HCT116 (cell line): Measurements from ENCODE around the gene CATSPERE. TPM values are rescaled to one million over a fixed set of nuclear protein-coding genes. Genes with fewer than 3 reads are reported as not detected.

ENCODE experiments used
- ATAC-seq: fragments of 200-7000 bp; cut with Tn5 transposase; 2 replicates; pipeline ENCODE4 v1.9.1; 2020; ENCODE audit warnings: mild to moderate bottlenecking, moderate library complexity
- BruUV-seq: library from RNA; stranded (reverse); fragments of 400-500 nt; replicated peaks from 2 replicates; lab custom pipeline; 2021; lab: Mats Ljungman, UMichigan
- CTCF ChIA-PET: fragments of 300-600 bp; sonication (Branson Sonifier 250); formaldehyde crosslinking; loops from one replicate; lab custom pipeline; 2021; ENCODE audit warnings: antibody characterized with exemption; lab: Charles Lee
- POLR2A ChIA-PET: fragments of 300-600, 350-600 bp; sonication (Branson Sonifier 250); formaldehyde crosslinking; loops from one replicate; lab custom pipeline; 2021; ENCODE audit warnings: antibody characterized with exemption; lab: Charles Lee
- RAD21 ChIA-PET, 2 experiments: fragments of 300-600 bp; sonication (Branson Sonifier 250); formaldehyde crosslinking; loops; one replicate each; lab custom pipeline; 2023; ENCODE audit warnings: low total read pairs in 2 of 2; ENCODE audit not compliant: uncharacterized antibody in 2 of 2, unreplicated experiment in 2 of 2, low non-redundant PET in 1 of 2; lab: Charles Lee
- DNase-seq: peaks from one replicate; pipeline ENCODE4 v3.0.0-alpha.2; 2010; ENCODE audit warnings: low read depth, low spot score
- H2AFZ ChIP-seq: fragments of 200-600 bp; shearing (Covaris generic), sonication (generic); 2 replicates; pipeline ENCODE4 v1.6.1; 2017; ENCODE audit warnings: low read depth, mixed run types, mixed read lengths, antibody characterized with exemption, low read length; ENCODE audit not compliant: poor library complexity, severe bottlenecking
- H3K27ac ChIP-seq: 2 replicates; pipeline ENCODE4 v1.5.1; 2012; ENCODE audit warnings: low read depth, low read length
- H3K27me3 ChIP-seq: fragments of 200-600 bp; sonication (generic); 2 replicates; pipeline ENCODE4 v1.6.1; 2016; ENCODE audit warnings: mixed run types, low read length, mixed read lengths; ENCODE audit not compliant: insufficient read depth
- H3K36me3 ChIP-seq, 2 experiments: fragments of 200-500 bp in 1 of 2; fragments of 200-600 bp in 1 of 2; sonication (Bioruptor generic) in 1 of 2; sonication (generic) in 1 of 2; 2 replicates each; pipeline versions ENCODE4 v1.5.1 to v1.6.1; 2014 to 2016; ENCODE audit warnings: low read length in 2 of 2, inconsistent platforms in 1 of 2, mixed read lengths in 1 of 2, mixed run types in 1 of 2; ENCODE audit not compliant: insufficient read depth in 2 of 2, control insufficient read depth in 1 of 2
- H3K4me1 ChIP-seq, 2 experiments: fragments of 200-600 bp in 1 of 2; sonication (generic) in 1 of 2; 2 replicates each; pipeline versions ENCODE4 v1.5.1 to v1.6.1; 2012 to 2017; ENCODE audit warnings: low read length in 2 of 2, inconsistent platforms in 1 of 2, mild to moderate bottlenecking in 1 of 2, mixed read lengths in 1 of 2, mixed run types in 1 of 2, moderate library complexity in 1 of 2; ENCODE audit not compliant: insufficient read depth in 2 of 2, control insufficient read depth in 1 of 2
- H3K4me2 ChIP-seq: fragments of 200-600 bp; sonication (generic); 2 replicates; pipeline ENCODE4 v1.6.1; 2017; ENCODE audit warnings: mixed run types, low read length, mixed read lengths
- H3K4me3 ChIP-seq, 2 experiments: fragments of 200-600 bp in 1 of 2; sonication (generic) in 1 of 2; replicated peaks in 1 of 2; 2 replicates each; pipeline ENCODE4 v1.5.1; 2011 to 2016; ENCODE audit warnings: low read length in 2 of 2, control low read depth in 1 of 2, low read depth in 1 of 2, mild to moderate bottlenecking in 1 of 2, mixed read lengths in 1 of 2, mixed run types in 1 of 2
- H3K79me2 ChIP-seq: fragments of 200-600 bp; sonication (generic); 2 replicates; pipeline ENCODE4 v1.6.1; 2017; ENCODE audit warnings: mild to moderate bottlenecking, mixed run types, low read length, moderate library complexity, mixed read lengths; ENCODE audit not compliant: insufficient read depth
- H3K9ac ChIP-seq: fragments of 200-600 bp; sonication (generic); 2 replicates; pipeline ENCODE4 v1.6.1; 2016; ENCODE audit warnings: low read length, mixed read lengths
- H3K9me2 ChIP-seq: fragments of 200-600 bp; sonication (generic), shearing (Covaris generic); 2 replicates; pipeline ENCODE4 v1.6.1; 2017; ENCODE audit warnings: mixed run types, mild to moderate bottlenecking, moderate library complexity; ENCODE audit not compliant: insufficient read depth
- H3K9me3 ChIP-seq, 2 experiments: fragments of 200-500 bp in 1 of 2; fragments of 200-600 bp in 1 of 2; sonication (Bioruptor generic) in 1 of 2; sonication (generic) in 1 of 2; 2 replicates each; pipeline ENCODE4 v1.6.1; 2014 to 2017; ENCODE audit warnings: low read length in 2 of 2, mixed read lengths in 2 of 2, inconsistent platforms in 1 of 2, low read depth in 1 of 2, mild to moderate bottlenecking in 1 of 2, mixed run types in 1 of 2, moderate library complexity in 1 of 2; ENCODE audit not compliant: control insufficient read depth in 1 of 2, insufficient read depth in 1 of 2
- H4K20me1 ChIP-seq: fragments of 200-600 bp; sonication (generic), shearing (Covaris generic); 2 replicates; pipeline ENCODE4 v1.6.1; 2017; ENCODE audit warnings: mixed run types, mild to moderate bottlenecking, moderate library complexity; ENCODE audit not compliant: insufficient read depth
- CBX3 ChIP-seq: IDR thresholded peaks from 2 replicates; pipeline ENCODE4 v1.6.1; 2012; ENCODE audit warnings: low read depth
- ELF1 ChIP-seq: IDR thresholded peaks from 2 replicates; pipeline ENCODE4 v1.6.1; 2012; ENCODE audit warnings: low read depth, borderline replicate concordance
- EZH2phosphoT487 ChIP-seq: fragments of 200-600 bp; IDR thresholded peaks from 2 replicates; pipeline ENCODE4 v1.6.1; 2018; ENCODE audit warnings: antibody characterized with exemption, borderline replicate concordance
- JUND ChIP-seq: IDR thresholded peaks from 2 replicates; pipeline ENCODE4 v1.6.1; 2012
- POLR2AphosphoS5 ChIP-seq: IDR thresholded peaks from 2 replicates; pipeline ENCODE4 v1.6.1; 2011; ENCODE audit warnings: mild to moderate bottlenecking, low read depth, low read length, moderate library complexity
- SIN3A ChIP-seq: IDR thresholded peaks from 2 replicates; pipeline ENCODE4 v1.6.1; 2012; ENCODE audit warnings: low read depth
- intact Hi-C: fragments of 100-400 bp; cut with micrococcal nuclease; formaldehyde crosslinking; loops from 2 replicates; pipeline ENCODE4 v1.10.0; 2022
- total RNA-seq: library from RNA; stranded (reverse); gene quantifications from one replicate; pipeline ENCODE4 v1.2.1, GENCODE V29; 2021; ENCODE audit not compliant: unreplicated experiment
- TF ChIP-seq, protein P1 (sequence below): IDR thresholded peaks from 2 replicates; pipeline ENCODE4 v1.6.1; 2012; ENCODE audit warnings: low read depth
- TF ChIP-seq, protein P2 (sequence below): IDR thresholded peaks from 2 replicates; pipeline ENCODE4 v1.6.1; 2012

The CATSPERE gene
- total RNA-seq, 1 experiment from 2014 or later: 0.34 TPM

DNA sequence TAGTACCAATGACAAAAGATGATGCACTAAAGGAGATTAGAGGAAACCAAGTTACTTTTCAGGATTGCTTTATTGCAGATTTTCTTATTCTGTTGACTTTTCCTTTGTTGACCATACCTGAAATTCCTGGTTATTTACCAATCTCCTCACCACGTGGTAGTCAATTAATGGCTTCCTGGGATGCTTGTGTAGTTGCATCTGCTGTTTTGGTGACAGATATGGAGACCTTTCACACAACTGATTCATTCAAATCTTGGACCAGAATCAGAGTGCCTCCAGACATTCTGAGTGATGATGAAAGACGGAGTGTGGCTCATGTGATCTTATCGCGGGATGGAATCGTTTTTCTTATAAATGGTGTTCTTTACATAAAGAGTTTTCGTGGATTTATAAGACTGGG, 91.3 kb downstream of the CATSPERE start:
- TF ChIP-seq JUND (no peak), SIN3A (no peak), CBX3 (no peak), EZH2phosphoT487 (no peak), POLR2AphosphoS5 (no peak), ELF1 (no peak)
- TF ChIP-seq, protein P1, sequence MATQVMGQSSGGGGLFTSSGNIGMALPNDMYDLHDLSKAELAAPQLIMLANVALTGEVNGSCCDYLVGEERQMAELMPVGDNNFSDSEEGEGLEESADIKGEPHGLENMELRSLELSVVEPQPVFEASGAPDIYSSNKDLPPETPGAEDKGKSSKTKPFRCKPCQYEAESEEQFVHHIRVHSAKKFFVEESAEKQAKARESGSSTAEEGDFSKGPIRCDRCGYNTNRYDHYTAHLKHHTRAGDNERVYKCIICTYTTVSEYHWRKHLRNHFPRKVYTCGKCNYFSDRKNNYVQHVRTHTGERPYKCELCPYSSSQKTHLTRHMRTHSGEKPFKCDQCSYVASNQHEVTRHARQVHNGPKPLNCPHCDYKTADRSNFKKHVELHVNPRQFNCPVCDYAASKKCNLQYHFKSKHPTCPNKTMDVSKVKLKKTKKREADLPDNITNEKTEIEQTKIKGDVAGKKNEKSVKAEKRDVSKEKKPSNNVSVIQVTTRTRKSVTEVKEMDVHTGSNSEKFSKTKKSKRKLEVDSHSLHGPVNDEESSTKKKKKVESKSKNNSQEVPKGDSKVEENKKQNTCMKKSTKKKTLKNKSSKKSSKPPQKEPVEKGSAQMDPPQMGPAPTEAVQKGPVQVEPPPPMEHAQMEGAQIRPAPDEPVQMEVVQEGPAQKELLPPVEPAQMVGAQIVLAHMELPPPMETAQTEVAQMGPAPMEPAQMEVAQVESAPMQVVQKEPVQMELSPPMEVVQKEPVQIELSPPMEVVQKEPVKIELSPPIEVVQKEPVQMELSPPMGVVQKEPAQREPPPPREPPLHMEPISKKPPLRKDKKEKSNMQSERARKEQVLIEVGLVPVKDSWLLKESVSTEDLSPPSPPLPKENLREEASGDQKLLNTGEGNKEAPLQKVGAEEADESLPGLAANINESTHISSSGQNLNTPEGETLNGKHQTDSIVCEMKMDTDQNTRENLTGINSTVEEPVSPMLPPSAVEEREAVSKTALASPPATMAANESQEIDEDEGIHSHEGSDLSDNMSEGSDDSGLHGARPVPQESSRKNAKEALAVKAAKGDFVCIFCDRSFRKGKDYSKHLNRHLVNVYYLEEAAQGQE: no peak
- TF ChIP-seq, protein P2, sequence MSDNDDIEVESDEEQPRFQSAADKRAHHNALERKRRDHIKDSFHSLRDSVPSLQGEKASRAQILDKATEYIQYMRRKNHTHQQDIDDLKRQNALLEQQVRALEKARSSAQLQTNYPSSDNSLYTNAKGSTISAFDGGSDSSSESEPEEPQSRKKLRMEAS: no peak
- Histone ChIP-seq H3K27ac (no peak overlapping the region), H4K20me1 (no peaks in the 10 kb centered on the region), H3K9ac (no peak overlapping the region), H3K27me3 (no peaks in the 10 kb centered on the region), H3K79me2 (no peaks in the 10 kb centered on the region), H3K36me3 (no peaks in the 10 kb centered on the region), H3K4me2 (no peak overlapping the region), H2AFZ (no peak overlapping the region), H3K4me1 (no peaks in the 10 kb centered on the region), H3K9me2 (no peaks in the 10 kb centered on the region), H3K9me3 (peaks cover 0 to 9% of the 10 kb centered on the region in 2 experiments; a peak in 1 of 4 replicates), H3K4me3 (no peak overlapping the region)
- CTCF ChIA-PET: no interaction called here
- intact Hi-C loops: no loop called here
- BruUV-seq: no TSS peak
- ATAC-seq (no peak), DNase-seq (no peak)
- RAD21 ChIA-PET: no interaction called here
- POLR2A ChIA-PET: no interaction called here
